ENCODE results near the gene C22orf15.

GRCh38 chr22:23760056-23760455, 2.7 kb upstream of the C22orf15 start:
- TF ChIP-seq CTCF (IDR thresholded peaks at IDR 0.05) (no peak), POLR2A (IDR thresholded peaks at IDR 0.05) (no peak)
